Measurements from ENCODE around the gene CDK7.

The CDK7 gene

GRCh38 chr5:69293882-69294281, 59.2 kb downstream of the CDK7 start:
- DNase-seq (ENCODE audit: low read depth): no peak

GRCh38 chr5:69295088-69295754, 60.5 kb downstream of the CDK7 start:
- peak; percentile 77 for DNase-seq (ENCODE audit: low read depth)

GRCh38 chr5:69299625-69300024, 64.9 kb downstream of the CDK7 start:
- no peak for DNase-seq (ENCODE audit: low read depth)

GRCh38 chr5:69300537-69301203, 66.0 kb downstream of the CDK7 start:
- DNase-seq (ENCODE audit: low read depth): no peak

- no peak for DNase-seq (ENCODE audit: low read depth)
These were observed 70.8 kb downstream of the CDK7 start for GRCh38 chr5:69305512-69305911.

GRCh38 chr5:69308046-69308553, 73.4 kb downstream of the CDK7 start:
- no peak for DNase-seq (ENCODE audit: low read depth)

GRCh38 chr5:69309380-69309779, 74.7 kb downstream of the CDK7 start:
- DNase-seq (ENCODE audit: low read depth): no peak

GRCh38 chr5:69312459-69313160, 77.9 kb downstream of the CDK7 start:
- no peak for DNase-seq (ENCODE audit: low read depth)

GRCh38 chr5:69313428-69313827, 78.7 kb downstream of the CDK7 start:
- DNase-seq (ENCODE audit: low read depth): no peak

GRCh38 chr5:69315972-69316371, 81.3 kb downstream of the CDK7 start:
- DNase-seq (ENCODE audit: low read depth): no peak

GRCh38 chr5:69317391-69317790, 82.7 kb downstream of the CDK7 start:
- DNase-seq (ENCODE audit: low read depth): no peak

GRCh38 chr5:69326365-69326764, 91.7 kb downstream of the CDK7 start:
- DNase-seq (ENCODE audit: low read depth): no peak
